ENCODE data around the gene GABBR2. TPM values are rescaled to one million over a fixed set of nuclear protein-coding genes. Genes with fewer than 3 reads are reported as not detected.

Gene GABBR2
- total and polyA plus RNA-seq, 2 experiments from 2014 or later, result 0.89 to 1.3 TPM

DNA sequence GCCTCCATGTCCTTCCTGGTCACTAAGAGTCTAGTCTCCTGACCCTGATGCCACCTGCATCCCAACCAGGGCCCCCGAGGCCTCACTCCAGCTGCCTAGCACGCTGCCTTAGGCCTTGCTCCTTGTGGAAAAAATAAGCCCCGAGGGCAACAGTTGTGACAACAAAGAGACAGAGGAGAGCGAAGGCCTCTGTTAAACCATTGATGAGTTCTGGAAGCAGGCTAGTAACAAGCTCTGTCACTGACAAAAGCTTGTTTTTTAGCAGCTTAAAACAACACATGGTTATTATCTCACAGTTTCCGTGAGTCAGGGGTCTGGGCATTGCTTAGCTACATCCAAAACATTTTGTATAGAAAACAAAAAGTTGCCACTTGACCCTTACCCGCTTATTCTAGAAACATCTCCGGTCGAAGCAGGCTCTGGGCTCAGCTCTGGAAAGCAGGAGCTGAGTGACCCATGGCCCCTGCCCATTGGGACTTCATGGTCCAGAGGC lies 405.1 kb downstream of the GABBR2 start:
- no peaks in the 10 kb centered on the region for H3K79me2 ChIP-seq (replicated peaks; ENCODE audit: insufficient read depth)
- DNase-seq (ENCODE audit: low spot score) (no peak), ATAC-seq (no peak)
- H3K4me1 ChIP-seq (ENCODE audit: insufficient read depth), result no peaks in the 10 kb centered on the region
- no peak overlapping the region for H3K27ac ChIP-seq (ENCODE audit: low read depth)
- H3K27me3 Mint-ChIP-seq (ENCODE audit: insufficient read depth, low read depth, poor library complexity), result peaks cover 6% of the 10 kb centered on the region
- no peaks in the 10 kb centered on the region for H3F3A ChIP-seq (replicated peaks; ENCODE audit: low read depth)
- no peak overlapping the region for H3K27ac Mint-ChIP-seq
- 0 out of 2 replicates have a peak, but pooled peaks cover 4% of the 10 kb centered on the region for H3K9me2 ChIP-seq (ENCODE audit: insufficient read depth)
- no peaks in the 10 kb centered on the region for H3K27me3 ChIP-seq (ENCODE audit: insufficient read depth)
- H3K4me1 Mint-ChIP-seq, result peaks cover 4% of the 10 kb centered on the region; the same call in 1 of the 3 replicates
- no peaks in the 10 kb centered on the region for H4K20me1 ChIP-seq (replicated peaks; ENCODE audit: insufficient read depth)
- no peak overlapping the region for H3K4me3 ChIP-seq
- no peak overlapping the region for H3K4me2 ChIP-seq
- H3K4me3 Mint-ChIP-seq, result no peak overlapping the region
- no peak overlapping the region for H2AFZ ChIP-seq
- H3K36me3 ChIP-seq (ENCODE audit: insufficient read depth), result no peaks in the 10 kb centered on the region
- no peaks in the 10 kb centered on the region for H3K36me3 Mint-ChIP-seq (ENCODE audit: low read depth)
- TF ChIP-seq NANOG (IDR thresholded peaks at IDR 0.05; ENCODE audit: borderline replicate concordance), result no peak
- TF ChIP-seq, protein P1, sequence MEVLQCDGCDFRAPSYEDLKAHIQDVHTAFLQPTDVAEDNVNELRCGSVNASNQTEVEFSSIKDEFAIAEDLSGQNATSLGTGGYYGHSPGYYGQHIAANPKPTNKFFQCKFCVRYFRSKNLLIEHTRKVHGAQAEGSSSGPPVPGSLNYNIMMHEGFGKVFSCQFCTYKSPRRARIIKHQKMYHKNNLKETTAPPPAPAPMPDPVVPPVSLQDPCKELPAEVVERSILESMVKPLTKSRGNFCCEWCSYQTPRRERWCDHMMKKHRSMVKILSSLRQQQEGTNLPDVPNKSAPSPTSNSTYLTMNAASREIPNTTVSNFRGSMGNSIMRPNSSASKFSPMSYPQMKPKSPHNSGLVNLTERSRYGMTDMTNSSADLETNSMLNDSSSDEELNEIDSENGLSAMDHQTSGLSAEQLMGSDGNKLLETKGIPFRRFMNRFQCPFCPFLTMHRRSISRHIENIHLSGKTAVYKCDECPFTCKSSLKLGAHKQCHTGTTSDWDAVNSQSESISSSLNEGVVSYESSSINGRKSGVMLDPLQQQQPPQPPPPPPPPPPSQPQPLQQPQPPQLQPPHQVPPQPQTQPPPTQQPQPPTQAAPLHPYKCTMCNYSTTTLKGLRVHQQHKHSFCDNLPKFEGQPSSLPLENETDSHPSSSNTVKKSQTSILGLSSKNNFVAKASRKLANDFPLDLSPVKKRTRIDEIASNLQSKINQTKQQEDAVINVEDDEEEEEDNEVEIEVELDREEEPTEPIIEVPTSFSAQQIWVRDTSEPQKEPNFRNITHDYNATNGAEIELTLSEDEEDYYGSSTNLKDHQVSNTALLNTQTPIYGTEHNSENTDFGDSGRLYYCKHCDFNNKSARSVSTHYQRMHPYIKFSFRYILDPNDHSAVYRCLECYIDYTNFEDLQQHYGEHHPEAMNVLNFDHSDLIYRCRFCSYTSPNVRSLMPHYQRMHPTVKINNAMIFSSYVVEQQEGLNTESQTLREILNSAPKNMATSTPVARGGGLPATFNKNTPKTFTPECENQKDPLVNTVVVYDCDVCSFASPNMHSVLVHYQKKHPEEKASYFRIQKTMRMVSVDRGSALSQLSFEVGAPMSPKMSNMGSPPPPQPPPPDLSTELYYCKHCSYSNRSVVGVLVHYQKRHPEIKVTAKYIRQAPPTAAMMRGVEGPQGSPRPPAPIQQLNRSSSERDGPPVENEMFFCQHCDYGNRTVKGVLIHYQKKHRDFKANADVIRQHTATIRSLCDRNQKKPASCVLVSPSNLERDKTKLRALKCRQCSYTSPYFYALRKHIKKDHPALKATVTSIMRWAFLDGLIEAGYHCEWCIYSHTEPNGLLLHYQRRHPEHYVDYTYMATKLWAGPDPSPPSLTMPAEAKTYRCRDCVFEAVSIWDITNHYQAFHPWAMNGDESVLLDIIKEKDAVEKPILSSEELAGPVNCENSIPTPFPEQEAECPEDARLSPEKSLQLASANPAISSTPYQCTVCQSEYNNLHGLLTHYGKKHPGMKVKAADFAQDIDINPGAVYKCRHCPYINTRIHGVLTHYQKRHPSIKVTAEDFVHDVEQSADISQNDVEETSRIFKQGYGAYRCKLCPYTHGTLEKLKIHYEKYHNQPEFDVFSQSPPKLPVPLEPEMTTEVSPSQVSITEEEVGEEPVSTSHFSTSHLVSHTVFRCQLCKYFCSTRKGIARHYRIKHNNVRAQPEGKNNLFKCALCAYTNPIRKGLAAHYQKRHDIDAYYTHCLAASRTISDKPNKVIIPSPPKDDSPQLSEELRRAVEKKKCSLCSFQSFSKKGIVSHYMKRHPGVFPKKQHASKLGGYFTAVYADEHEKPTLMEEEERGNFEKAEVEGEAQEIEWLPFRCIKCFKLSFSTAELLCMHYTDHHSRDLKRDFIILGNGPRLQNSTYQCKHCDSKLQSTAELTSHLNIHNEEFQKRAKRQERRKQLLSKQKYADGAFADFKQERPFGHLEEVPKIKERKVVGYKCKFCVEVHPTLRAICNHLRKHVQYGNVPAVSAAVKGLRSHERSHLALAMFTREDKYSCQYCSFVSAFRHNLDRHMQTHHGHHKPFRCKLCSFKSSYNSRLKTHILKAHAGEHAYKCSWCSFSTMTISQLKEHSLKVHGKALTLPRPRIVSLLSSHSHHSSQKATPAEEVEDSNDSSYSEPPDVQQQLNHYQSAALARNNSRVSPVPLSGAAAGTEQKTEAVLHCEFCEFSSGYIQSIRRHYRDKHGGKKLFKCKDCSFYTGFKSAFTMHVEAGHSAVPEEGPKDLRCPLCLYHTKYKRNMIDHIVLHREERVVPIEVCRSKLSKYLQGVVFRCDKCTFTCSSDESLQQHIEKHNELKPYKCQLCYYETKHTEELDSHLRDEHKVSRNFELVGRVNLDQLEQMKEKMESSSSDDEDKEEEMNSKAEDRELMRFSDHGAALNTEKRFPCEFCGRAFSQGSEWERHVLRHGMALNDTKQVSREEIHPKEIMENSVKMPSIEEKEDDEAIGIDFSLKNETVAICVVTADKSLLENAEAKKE (CRISPR knock-in tag; IDR thresholded peaks at IDR 0.05), result no peak
- no peak for TF ChIP-seq EZH2 (IDR thresholded peaks at IDR 0.05; ENCODE audit: low read depth, unreplicated experiment)
- TF ChIP-seq, protein P2, sequence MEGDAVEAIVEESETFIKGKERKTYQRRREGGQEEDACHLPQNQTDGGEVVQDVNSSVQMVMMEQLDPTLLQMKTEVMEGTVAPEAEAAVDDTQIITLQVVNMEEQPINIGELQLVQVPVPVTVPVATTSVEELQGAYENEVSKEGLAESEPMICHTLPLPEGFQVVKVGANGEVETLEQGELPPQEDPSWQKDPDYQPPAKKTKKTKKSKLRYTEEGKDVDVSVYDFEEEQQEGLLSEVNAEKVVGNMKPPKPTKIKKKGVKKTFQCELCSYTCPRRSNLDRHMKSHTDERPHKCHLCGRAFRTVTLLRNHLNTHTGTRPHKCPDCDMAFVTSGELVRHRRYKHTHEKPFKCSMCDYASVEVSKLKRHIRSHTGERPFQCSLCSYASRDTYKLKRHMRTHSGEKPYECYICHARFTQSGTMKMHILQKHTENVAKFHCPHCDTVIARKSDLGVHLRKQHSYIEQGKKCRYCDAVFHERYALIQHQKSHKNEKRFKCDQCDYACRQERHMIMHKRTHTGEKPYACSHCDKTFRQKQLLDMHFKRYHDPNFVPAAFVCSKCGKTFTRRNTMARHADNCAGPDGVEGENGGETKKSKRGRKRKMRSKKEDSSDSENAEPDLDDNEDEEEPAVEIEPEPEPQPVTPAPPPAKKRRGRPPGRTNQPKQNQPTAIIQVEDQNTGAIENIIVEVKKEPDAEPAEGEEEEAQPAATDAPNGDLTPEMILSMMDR (conservative IDR thresholded peaks at IDR 0.05; ENCODE audit: low read depth in 2 of 2), result no peak
- TF ChIP-seq JUNB (IDR thresholded peaks at IDR 0.05; ENCODE audit: unreplicated experiment), result no peak
- TF ChIP-seq ZNF114 (CRISPR knock-in tag; IDR thresholded peaks at IDR 0.05), result no peak
- TF ChIP-seq, protein P3, sequence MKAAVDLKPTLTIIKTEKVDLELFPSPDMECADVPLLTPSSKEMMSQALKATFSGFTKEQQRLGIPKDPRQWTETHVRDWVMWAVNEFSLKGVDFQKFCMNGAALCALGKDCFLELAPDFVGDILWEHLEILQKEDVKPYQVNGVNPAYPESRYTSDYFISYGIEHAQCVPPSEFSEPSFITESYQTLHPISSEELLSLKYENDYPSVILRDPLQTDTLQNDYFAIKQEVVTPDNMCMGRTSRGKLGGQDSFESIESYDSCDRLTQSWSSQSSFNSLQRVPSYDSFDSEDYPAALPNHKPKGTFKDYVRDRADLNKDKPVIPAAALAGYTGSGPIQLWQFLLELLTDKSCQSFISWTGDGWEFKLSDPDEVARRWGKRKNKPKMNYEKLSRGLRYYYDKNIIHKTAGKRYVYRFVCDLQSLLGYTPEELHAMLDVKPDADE (IDR thresholded peaks at IDR 0.05), result no peak
- no peaks in the 10 kb centered on the region for H3K9me3 Mint-ChIP-seq

Measured in GM23338 (cell line).